T-helper 1 cell treated with Interleukin-12 subunit alpha and Interleukin-12 subunit beta and Interleukin-4 antibody, amounts not matched to agents 30 ng/mL and 1 ng/mL, for 36 hours (primary cell): ENCODE results near the gene MEGF6. TPM values are rescaled to one million over a fixed set of nuclear protein-coding genes. Genes with fewer than 3 reads are reported as not detected.

ENCODE experiments used
- intact Hi-C: fragments of 100-400 bp; cut with micrococcal nuclease; formaldehyde crosslinking; loops from one replicate; pipeline ENCODE4 v1.15.1; 2024
- total RNA-seq: library from RNA; stranded (reverse); gene quantifications from 2 replicates; pipeline ENCODE4 v1.2.3, GENCODE V29; 2022

The MEGF6 gene
- total RNA-seq, 1 donor from 2014 or later, result 9.6 TPM

DNA sequence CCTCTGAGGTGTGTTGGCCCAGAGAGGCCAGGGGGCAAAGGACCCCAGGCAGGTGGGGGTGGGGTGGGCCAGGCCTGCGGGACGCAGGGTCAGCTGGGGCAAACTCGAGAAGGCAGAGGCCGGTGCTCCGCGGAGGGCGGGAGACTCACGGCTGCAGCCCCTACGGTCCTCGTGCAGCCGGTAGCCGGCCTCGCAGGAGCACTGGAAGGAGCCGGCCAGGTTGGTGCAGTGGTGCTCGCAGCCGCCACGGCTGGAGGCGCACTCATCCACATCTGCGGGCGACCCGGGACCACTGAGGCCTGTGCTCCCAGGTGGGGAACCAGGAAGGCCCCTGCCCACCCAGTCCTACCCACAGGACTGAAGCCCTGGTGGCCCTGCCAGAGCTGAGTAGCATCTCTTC is 101.6 kb downstream of the MEGF6 start:
- intact Hi-C loops, result no loop called here

DNA sequence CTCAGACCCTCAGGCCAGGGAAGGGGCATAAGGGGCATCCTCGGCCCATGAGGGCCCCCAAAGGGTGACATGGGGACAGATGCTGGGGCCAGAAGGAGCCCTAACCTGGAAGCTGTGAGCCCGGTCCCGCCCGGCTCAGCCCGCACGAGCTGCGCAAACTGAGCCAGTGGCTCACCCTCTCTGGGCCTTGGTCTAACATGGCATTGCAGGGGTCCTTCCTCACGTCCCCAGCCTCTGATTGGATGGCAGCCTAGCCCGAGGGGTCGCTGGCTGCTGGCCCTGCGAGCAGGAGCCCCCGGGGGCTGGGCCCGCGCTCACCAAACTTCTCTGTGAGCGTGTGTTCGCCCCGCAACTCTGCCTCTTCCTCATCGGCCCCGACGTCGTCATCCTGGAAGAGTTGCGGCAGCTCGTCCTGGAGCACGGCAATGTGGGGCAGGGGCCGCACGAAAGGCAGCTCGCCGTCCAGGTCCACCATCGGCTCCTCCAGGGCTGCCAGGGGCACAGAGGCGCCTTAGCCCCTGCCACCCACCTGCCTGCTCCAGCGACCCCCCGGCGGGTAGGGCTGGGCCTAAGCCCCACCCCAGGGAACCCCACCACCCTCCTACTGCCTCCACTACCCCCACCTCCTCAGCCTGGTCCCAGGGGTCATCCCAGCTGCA is 102.4 kb downstream of the MEGF6 start:
- intact Hi-C loops, result no loop called here

DNA sequence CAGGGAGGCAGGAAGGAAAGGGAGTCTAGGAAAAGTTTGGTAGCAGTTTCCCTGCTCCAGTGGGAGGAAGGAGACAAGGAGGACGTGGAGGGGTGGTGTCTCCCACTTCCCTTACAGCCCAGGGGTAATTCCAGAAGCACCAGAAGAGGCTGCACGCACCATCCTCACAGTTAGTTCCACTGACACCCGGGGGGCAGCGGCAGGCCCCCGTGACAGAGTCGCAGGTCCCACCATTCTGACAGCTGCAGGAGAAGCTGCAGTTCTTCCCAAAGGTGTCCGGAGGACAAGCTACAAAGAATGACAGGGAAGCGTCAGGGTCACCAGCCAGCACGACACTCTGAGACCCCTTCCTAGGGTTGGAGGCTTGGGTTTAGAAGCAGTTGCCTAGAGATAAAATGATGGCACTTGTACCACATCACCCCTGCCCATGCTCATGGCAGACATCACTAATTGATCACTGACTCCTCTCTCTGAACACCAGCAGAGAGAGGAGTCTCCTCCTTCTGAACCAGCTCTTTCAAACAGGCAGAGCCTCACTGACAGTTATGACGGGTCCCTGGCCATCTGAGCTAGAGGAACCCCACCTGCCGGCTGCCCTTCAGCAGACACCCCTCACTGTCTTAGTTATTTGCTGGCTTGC is 103.6 kb downstream of the MEGF6 start:
- intact Hi-C loops, result no loop called here

DNA sequence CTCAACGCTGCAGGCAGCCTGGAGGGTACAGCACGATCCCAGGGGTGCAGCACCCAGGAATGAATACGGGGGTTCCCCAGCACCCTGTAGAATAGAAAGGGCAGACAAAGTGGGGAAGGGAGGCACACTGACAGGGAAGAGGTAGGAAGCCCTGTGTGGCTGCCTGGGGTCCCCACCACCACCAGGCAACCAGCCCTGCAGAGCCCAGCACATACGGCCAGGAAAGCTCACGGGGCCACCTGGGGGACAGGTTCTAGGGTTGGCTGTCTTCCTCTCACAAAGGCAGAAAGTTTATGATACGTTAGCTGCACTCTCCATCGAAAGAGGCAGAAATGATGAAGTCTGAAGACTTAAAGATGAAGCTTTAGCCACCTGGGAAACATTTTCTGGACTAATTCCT is 104.4 kb downstream of the MEGF6 start:
- intact Hi-C loops, result no loop called here

- intact Hi-C loops, result no loop called here
Measured at GRCh38 chr1:3506041-3506440, 105.3 kb downstream of the MEGF6 start.

DNA sequence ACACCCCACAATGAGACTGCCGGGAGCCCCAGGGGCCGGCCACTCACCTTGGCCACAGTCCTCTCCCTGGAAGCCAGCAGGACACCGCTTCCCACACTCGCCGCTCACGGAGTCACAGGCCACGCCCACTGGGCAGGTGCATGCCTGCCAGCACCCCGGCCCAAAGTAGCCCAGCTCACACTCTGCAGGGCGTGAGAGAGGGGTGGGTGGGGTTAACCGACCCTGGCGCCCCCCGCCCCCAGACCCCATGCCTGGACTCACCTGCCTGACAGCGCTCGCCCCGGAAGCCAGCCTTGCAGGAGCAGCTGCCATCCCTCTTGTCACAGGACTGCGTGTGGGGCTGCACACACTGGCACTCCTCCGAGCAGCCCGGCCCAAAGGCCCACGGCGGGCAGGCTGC is 106.1 kb downstream of the MEGF6 start:
- intact Hi-C loops, result no loop called here

DNA sequence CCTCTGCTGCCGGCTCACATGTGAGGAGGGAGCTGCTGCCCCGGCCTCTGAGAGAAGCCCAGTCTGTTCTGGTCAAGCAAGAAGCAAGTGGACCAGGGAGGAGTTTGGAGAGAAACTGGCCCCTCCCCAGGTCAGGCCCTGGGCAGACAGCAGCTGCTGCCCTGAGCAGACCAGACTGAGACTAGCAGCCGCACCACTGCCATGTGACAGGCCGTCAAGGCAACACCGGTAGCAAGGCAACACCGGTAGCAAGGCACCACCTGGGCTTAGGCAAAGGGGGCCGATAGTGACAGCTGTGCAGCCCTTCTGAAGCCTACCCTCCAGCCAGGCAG is 106.5 kb downstream of the MEGF6 start:
- intact Hi-C loops, result no loop called here

DNA sequence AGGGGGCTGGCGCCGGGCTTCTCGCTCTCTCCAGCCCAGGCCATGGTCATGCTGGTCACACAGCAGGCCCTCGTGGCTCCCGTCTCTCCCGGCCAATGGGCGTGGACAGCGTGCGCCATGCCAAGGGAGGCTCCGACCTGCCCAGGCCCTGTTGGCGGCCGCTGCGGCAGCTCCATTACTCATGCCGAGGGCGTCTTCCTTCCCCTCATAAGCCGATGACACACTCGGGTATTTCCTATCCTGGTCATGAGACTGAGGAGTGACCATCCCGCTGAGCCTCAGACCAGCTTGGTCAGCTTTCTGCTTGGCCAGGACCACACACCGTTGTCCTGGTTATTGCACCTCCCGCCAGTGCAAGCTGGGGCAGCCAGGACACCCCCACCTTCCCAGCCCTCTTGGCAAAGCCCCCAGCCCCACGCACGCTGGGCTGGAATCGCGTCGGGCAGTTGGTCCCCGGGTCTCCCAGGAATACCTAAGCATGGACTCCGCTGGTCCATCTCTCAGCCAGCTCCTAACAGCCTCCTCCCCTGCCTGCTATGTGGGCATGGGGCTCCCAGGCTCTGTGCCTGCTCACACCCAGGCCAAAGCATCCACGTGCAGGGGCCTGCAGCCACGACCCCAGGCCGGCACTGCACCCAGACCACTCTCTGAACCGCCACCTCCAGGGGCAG is 107.0 kb downstream of the MEGF6 start:
- intact Hi-C loops, result no loop called here

DNA sequence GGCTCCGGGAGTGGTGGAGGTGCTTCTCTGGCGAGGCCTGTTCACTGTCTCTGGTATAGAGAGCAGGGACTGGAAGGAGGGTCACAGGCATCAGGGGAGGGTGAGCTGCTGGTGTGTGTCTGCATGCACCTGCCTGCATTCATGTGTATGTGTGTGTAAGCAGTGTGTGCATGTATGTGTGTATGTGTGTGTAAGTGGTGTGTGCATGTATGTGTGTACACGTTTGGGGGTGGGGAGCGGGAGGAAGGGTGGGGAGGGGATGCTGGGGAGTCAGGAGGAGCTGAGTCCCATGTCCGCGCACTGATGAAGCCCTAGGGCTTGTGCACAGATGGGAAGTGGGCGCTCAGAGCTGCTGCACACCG is 107.8 kb downstream of the MEGF6 start:
- intact Hi-C loops, result no loop called here

GRCh38 chr1:3502641-3503524 is 108.4 kb downstream of the MEGF6 start:
- intact Hi-C loops, result no loop called here

DNA sequence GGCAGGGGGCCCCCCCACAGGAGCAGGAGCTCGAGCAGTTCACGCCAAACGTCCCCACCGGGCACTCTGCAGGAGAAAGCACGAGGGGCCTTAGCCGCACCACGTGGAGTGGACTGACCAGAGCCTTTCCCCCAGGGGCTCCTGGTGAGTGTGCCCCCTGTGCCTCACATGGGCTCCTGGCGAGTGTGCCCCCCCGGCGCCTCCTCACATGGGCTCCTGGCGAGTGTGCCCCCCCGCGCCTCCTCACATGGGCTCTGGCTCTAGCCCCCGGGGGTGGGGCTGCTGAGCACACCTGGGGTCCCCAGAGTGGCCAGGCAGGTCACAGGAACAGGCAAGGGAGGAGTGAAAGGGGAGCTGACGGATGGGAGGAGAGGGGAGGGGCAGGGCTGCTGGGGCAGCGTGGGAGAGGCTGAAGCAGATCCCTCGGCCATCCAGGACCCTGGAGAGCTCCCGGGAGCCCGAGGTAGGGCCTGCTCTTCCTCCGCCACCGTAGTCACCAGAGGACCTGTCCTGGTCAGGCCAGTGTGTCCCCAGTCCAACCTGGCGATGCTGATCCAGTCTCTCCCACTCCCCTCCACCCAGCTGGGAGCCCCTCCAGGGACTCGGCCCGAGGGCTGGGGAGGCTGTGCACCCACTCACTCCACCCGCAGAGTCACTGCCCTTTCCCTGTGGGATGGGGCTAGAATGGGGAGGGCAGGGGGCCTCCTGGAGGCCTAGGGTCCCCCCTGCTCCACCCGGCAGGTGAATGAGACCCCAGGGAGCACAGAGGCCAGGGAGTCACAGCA is 109.3 kb downstream of the MEGF6 start:
- intact Hi-C loops, result no loop called here

DNA sequence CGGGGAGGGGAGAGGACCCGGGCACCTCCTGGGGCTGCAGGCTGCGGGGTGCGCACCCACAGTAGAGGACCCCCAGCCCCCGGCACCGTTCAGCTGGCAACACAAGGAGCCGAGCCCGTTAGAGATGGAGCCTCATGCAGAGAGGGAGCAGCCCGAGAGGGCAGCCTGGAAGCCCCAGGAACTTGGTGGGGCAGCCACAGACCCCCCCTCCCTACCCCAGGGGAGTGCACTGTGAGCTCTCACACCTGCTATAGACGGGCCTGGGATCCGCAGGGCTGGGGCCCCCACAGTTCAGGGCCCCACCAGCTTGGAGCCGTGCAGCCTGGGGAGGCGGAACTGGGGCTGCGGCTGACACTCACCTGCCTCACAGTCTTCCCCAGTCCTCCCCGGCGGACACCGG is 109.9 kb downstream of the MEGF6 start:
- intact Hi-C loops, result no loop called here

DNA sequence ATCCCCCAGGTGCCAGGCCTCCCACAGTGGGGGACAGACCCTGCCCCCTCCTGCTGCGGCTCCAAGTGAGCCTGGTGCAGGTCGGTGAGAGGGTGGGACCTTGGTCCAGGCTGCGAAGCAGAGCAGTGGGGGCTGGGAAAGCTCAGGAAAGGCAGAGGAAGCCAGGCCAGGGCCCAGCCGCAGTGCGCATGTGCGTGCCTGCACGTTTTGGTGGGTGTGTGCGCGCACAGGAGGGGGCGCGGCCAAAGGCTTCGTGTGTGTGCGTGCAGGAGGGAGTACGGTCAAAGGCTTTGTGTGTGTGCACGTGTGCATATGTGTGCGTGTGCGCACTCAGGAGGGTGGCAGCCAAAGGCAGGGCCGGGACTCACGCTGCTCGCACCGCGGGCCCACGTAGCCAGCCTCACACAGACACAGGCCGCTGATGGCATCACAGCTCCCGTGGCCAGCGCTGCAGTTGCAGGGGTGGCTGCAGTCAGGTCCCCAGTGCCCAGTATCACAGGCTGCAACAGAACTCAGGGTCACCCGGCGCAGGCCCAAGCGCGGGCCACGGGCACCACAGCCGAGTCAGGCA is 111.0 kb downstream of the MEGF6 start:
- intact Hi-C loops, result no loop called here

DNA sequence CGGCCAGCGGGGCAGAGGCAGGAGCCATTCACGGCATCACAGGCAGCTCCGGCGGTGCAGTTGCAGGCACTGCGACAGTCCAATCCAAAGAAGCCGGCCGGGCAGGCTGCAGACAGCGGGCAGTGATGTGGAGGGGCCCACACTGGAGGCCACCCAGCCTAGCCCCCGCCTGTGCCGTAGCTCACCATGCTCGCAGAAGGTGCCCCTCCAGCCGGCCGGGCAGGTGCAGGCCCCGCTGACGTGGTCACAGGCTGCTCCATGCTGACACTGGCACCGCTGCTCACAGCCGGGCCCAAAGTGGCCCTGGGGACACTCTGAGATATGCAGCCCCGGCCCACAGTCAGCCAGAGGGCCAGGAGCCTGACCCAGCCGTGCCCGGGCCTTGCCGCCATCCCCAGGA is 111.7 kb downstream of the MEGF6 start:
- intact Hi-C loops, result no loop called here

DNA sequence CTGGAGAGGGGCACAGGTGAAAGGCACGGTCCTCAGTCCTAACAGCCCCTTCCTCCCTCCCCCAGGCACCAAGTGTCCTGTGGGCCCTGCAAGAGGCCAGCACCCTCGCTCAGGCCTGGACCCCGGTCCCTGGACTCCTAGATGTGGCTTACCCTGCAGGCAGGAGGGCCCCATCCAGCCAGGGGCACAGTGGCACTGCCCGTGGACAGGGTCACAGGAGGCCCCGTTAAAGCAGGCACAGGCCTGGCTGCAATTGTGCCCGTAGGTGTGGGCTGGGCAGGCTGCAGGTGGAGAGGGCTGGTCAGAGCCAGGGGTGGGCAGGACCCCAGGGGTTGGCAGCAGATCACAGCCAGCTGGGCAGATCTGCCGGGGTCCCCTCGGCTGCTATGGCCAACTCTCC is 112.3 kb downstream of the MEGF6 start:
- intact Hi-C loops, result no loop called here

- intact Hi-C loops, result no loop called here
Measured at GRCh38 chr1:3498246-3498930, 112.9 kb downstream of the MEGF6 start.

GRCh38 chr1:3497521-3497920 is 113.8 kb downstream of the MEGF6 start:
- intact Hi-C loops, result no loop called here

GRCh38 chr1:3496916-3497315 is 114.4 kb downstream of the MEGF6 start:
- intact Hi-C loops, result no loop called here

DNA sequence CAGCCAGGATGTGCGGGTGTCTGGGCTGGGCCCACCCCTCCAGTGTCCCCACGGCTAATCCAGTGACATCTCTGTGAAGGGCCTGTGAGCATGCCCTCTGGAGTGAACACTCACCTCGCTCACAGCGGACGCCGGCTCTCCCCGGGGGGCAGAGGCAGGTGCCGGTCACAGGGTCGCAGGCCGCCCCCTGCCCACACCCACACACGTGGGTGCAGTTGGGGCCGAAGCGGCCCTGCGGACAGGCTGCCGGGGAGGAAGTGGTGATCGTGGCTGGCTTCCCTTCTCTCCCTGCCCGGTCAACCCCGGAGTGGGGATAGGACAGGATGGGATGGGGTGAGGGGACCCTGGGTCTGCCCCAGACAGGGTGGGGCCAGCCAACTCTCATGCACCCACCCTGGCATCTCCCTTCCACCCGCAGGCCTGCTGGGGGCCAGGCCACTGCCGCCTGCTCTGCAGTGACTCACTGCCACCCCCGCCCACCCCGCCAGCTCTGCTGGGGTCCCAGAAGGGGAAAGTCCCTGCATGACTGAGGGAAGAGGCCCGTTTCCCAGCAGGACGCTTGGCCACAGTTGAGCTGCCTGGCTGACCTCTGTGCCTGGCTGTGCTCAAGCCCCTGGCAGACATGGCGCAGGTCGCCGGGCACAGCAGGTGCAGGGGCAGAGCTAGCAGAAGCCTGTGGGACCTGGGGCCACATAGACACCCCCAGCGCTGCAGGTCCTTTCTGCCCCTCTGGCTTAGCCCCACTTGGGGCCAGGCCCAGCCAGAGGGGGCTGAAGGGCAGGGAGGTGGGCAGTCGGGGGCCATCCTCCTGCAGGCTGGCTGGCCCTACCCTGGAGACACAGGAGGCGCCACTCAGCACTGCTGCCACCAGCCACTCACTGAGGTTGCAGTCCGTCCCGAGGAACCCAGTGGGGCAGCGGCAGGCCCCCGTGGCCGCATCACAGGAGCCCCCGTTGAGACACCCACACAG is 115.2 kb downstream of the MEGF6 start:
- intact Hi-C loops, result no loop called here
